Skeletal muscle tissue (tissue), 4 donors: ENCODE results near the gene EIF4G1. TPM values are rescaled to one million over a fixed set of nuclear protein-coding genes. Genes with fewer than 3 reads are reported as not detected.
A peak's percentile ranks its signal among the peaks of the same experiment; 100 is the strongest.

Source experiments
- H3K27ac ChIP-seq: one replicate; pipeline ENCODE4 v1.7.0; 2013; ENCODE audit warnings: mild to moderate bottlenecking, low read depth, low read length, inconsistent platforms
- H3K27me3 ChIP-seq, 3 donors: one replicate each; pipeline ENCODE4 v1.7.0; 2013; ENCODE audit warnings: low read length in 3 of 3; ENCODE audit not compliant: control insufficient read depth in 3 of 3, insufficient read depth in 3 of 3
- H3K36me3 ChIP-seq, 3 donors: one replicate each; pipeline ENCODE4 v1.7.0; 2013; ENCODE audit warnings: low read length in 3 of 3; ENCODE audit not compliant: control insufficient read depth in 3 of 3, insufficient read depth in 3 of 3
- H3K4me1 ChIP-seq, 3 donors: one replicate each; pipeline ENCODE4 v1.7.0; 2013; ENCODE audit warnings: low read length in 3 of 3, mild to moderate bottlenecking in 3 of 3; ENCODE audit not compliant: control insufficient read depth in 3 of 3, insufficient read depth in 3 of 3
- H3K4me3 ChIP-seq, 3 donors: one replicate each; pipeline ENCODE4 v1.7.0; 2013; ENCODE audit warnings: low read length in 3 of 3
- H3K9ac ChIP-seq, 3 donors: one replicate each; pipeline ENCODE4 v1.7.0; 2013; ENCODE audit warnings: low read length in 3 of 3, mild to moderate bottlenecking in 3 of 3, moderate library complexity in 2 of 3, low read depth in 1 of 3
- H3K9me3 ChIP-seq, 3 donors: one replicate each; pipeline ENCODE4 v1.7.0; 2013; ENCODE audit warnings: low read length in 3 of 3; ENCODE audit not compliant: control insufficient read depth in 3 of 3
- total RNA-seq: library from RNA; depleted of rRNA; stranded (reverse); fragments of >200 nt; gene quantifications from one replicate; pipeline ENCODE4 v1.2.3, GENCODE V29; 2014
- donor health status: Osteomylitis.

The EIF4G1 gene
- total RNA-seq, 1 donor from 2014 or later = 162 TPM

DNA sequence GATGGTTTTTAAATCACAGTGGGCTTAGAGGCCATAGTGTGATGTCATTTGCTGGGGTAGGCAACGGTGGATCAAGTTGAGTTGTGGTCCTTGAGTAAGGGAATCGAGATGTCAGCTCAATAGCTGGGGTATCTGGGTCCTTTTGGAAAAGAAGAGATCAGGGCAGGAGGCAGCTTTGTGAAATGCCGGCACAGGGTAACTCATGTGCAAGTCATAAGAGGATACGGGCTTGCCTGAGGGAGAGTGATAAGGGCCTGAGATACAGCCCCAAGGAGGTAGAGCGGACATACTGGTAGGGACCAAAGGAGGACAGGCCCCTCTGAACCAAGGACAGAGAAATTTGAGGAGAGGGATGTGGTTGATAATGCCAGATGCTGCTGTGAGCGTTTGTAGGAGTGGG lies 18.8 kb downstream of the EIF4G1 start:
- H3K36me3 ChIP-seq = peaks cover 59 to 67% (median 64%) of the 10 kb centered on the region in 3 donors
- peaks cover 31 to 52% (median 34%) of the 10 kb centered on the region in 3 donors for H3K4me1 ChIP-seq
- peak overlapping the region; percentile 52 for H3K27ac ChIP-seq
- no peaks in the 10 kb centered on the region for H3K27me3 ChIP-seq
- no peak overlapping the region for H3K4me3 ChIP-seq
- no peak overlapping the region for H3K9ac ChIP-seq
- H3K9me3 ChIP-seq = no peaks in the 10 kb centered on the region

DNA sequence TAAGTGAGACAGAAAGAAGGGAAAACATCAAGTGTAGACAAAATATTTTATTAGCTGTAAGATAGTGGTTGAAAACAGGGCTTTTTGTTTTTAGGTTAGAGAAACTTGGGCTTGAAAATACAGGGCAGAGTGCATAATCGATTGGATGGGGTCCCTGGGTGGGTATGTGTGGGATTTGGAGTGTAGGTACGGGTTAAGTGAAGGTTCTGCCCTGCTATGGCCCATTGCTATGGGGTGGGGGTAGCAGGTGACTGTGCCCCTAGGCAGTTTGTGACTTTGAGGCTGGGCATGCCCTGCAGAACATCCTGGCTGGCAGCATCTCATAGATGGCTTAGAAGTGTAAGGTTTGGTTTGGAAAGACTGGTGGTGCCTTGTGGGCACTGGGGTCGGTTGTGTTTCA lies 19.3 kb downstream of the EIF4G1 start:
- Histone ChIP-seq H3K4me3 (no peak overlapping the region), H3K36me3 (peaks cover 54 to 62% (median 59%) of the 10 kb centered on the region in 3 donors), H3K27me3 (no peaks in the 10 kb centered on the region), H3K27ac (no peak overlapping the region), H3K9ac (no peak overlapping the region), H3K9me3 (no peaks in the 10 kb centered on the region), H3K4me1 (peaks cover 36 to 57% (median 39%) of the 10 kb centered on the region in 3 donors)

DNA sequence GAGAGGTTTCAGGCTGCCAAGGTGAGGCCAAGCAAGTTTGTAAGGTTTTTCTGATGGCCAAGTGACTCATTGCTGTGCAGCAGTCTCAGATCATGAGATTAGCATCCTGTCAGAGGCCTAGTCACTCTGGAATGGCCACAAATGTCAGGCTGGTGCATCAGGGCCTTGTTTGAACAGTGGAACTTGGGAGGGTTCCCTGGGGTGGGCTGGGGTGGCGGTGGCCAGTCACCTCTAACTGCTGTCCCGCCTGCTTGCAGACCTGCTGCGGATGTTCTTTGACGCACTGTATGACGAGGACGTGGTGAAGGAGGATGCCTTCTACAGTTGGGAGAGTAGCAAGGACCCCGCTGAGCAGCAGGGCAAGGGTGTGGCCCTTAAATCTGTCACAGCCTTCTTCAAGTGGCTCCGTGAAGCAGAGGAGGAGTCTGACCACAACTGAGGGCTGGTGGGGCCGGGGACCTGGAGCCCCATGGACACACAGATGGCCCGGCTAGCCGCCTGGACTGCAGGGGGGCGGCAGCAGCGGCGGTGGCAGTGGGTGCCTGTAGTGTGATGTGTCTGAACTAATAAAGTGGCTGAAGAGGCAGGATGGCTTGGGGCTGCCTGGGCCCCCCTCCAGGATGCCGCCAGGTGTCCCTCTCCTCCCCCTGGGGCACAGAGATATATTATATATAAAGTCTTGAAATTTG lies 20.2 kb downstream of the EIF4G1 start:
- H3K27ac ChIP-seq = peak overlapping the region; percentile 95
- H3K9me3 ChIP-seq = no peaks in the 10 kb centered on the region
- H3K27me3 ChIP-seq = no peaks in the 10 kb centered on the region
- H3K4me3 ChIP-seq = no peak overlapping the region
- H3K36me3 ChIP-seq = peaks cover 47 to 54% (median 50%) of the 10 kb centered on the region in 3 donors
- H3K4me1 ChIP-seq = peaks cover 43 to 67% (median 46%) of the 10 kb centered on the region in 3 donors
- no peak overlapping the region for H3K9ac ChIP-seq

DNA sequence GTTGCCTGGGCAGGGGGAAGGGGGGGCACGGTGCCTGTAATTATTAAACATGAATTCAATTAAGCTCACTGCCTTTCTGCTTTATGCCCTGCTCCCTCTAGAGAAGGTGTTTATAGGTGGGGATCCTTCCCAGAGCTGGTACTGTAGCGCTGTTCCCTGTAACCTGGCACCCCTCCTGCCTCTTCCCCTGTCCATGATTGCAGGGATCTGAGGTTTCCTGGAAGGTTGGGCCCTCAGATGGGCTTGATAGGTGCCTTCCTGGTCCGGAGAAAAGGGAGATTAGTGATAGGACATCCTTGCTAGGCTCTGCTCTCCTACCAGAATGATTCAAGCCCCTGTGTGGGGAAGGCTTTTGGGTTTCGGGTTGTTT lies 20.9 kb downstream of the EIF4G1 start:
- peak overlapping the region; percentile 73 to 85 (median 85) for H3K4me3 ChIP-seq
- peaks cover 43 to 69% (median 48%) of the 10 kb centered on the region in 3 donors for H3K4me1 ChIP-seq

DNA sequence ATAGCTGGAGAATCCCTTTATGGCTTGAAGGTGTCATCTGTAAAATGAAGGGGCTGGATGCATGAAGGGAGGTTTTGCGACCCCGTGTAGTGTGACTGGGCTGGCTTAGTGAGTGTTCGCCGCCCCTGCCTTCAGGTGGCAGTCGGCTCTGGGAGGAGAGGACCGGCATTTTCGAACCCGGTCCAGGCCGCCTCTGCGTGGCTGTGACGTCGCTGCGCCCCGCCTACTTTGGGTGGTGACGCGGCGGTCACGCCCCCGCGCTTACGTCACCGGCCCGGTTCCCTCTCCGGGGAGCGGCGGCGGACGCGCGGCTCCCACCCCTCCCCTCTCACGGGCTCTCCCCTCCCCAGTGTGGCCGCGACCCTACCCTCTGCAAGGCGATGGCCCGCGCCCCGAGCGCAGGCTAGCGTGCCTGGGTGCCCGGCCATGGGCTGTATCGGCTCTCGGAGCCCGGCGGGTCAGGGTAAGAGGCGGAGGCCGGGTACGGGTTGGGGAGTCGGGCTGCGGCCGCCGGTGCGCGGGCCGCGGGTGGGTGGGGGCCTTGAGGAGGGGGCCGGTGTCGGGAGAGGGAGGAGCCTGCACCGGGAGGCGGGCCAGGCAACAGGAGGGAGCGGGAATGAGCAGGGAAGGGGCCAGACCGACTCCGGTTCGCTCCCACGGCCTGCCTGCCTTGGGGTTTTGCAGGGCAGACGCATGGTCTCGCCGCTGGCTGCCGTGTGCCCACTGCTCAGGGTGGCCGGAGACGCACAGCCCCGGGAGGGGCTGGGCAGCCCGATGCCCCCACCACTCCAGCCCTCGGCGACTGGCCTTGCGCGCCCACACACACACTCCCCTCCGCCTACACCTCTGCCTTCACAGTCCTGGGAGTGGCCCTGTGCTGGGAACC lies 21.5 kb downstream of the EIF4G1 start:
- H3K9me3 ChIP-seq = no peaks in the 10 kb centered on the region
- H3K36me3 ChIP-seq = peaks cover 38 to 44% (median 41%) of the 10 kb centered on the region in 3 donors
- peak overlapping the region; percentile 73 to 85 (median 85) for H3K4me3 ChIP-seq
- peaks cover 43 to 70% (median 48%) of the 10 kb centered on the region in 3 donors for H3K4me1 ChIP-seq
- H3K27ac ChIP-seq = peak overlapping the region; percentile 95
- peak overlapping the region; percentile 66 to 90 (median 85) for H3K9ac ChIP-seq
- no peaks in the 10 kb centered on the region for H3K27me3 ChIP-seq

More for the DNA sequence above, 20.9 kb downstream of the EIF4G1 start:
- Histone ChIP-seq H3K27me3 (no peaks in the 10 kb centered on the region), H3K27ac (peak overlapping the region; percentile 95), H3K9me3 (no peaks in the 10 kb centered on the region), H3K9ac (peak overlapping the region; percentile 66 to 90 (median 85)), H3K36me3 (peaks cover 43 to 48% (median 43%) of the 10 kb centered on the region in 3 donors)

DNA sequence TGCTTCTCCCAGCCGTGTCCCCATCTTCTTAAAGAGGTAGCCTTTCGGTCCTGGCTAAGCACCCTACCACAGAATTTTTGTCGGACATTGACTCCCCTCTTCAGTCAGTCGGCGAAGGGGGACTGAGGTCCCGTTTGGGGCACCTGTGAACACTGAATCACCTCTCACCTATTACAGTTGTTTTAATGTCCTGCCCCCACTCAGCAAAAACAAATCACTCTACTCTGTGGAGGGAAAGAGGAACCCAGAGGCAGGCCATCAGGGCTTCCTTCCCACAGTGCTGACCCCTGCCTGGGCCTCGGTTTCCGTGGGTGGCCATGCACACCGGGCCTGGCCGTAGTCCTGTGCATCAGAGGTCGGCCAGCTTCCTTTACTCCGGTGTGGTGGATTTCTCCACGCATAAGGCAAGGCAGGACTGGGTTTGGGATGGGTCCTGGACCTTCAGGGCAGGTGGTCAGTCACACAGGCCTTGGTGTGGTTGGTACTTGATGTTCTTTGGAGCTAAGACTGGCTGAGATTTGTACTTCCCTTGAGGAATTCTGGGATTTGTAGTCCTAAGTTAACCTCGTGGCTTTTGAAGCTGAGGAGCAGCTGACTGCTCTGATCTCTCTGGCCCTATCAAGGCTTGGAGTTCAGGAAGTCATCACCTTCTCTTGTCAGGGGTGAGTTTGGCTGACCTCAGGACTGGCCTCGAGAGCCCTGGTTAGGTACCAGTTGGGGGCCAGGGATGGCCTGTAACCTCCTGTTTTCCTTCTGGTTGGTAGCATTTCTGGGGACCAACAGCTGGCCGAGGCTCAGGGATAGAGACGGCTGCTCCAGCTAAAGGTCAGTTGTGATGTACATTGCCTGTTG lies 22.4 kb downstream of the EIF4G1 start:
- peaks cover 43 to 67% (median 47%) of the 10 kb centered on the region in 3 donors for H3K4me1 ChIP-seq
- H3K9ac ChIP-seq = peak overlapping the region; percentile 66 to 90 (median 85)
- H3K27ac ChIP-seq = peak overlapping the region; percentile 95
- H3K36me3 ChIP-seq = peaks cover 38 to 40% (median 38%) of the 10 kb centered on the region in 3 donors
- H3K9me3 ChIP-seq = no peaks in the 10 kb centered on the region
- peak overlapping the region; percentile 73 to 85 (median 85) for H3K4me3 ChIP-seq
- no peaks in the 10 kb centered on the region for H3K27me3 ChIP-seq

DNA sequence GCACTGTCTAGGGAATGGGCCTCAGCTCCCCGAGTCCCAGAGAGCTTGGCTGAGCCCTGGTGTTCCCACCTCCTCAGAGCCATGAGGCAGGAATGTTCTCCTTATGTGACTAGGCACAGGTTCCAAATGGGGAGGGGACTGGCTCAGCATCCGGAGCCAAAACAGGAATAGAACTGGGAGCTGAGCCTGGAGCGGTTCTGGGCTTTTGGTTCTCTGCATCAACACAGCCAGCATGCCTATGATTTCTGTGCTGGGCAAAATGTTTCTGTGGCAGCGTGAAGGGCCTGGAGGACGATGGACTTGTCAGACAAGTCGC lies 23.0 kb downstream of the EIF4G1 start, which contains the start of gene FAM131A:
TSS of gene FAM131A (plus strand) at position 202 of the 316 bp plus-strand sequence. CDS start at position 233, 31 bp downstream.
- peak within 1 kb of the TSS; percentile 66 to 90 (median 85) for H3K9ac ChIP-seq
- peaks cover 36 to 37% (median 37%) of the 10 kb centered on the region in 3 donors for H3K36me3 ChIP-seq
- peaks cover 38 to 61% (median 42%) of the 10 kb centered on the region in 3 donors for H3K4me1 ChIP-seq
- H3K27me3 ChIP-seq = no peaks in the 10 kb centered on the region
- no peaks in the 10 kb centered on the region for H3K9me3 ChIP-seq
- peak within 1 kb of the TSS; percentile 95 for H3K27ac ChIP-seq
- peak within 1 kb of the TSS; percentile 73 to 85 (median 85) for H3K4me3 ChIP-seq

DNA sequence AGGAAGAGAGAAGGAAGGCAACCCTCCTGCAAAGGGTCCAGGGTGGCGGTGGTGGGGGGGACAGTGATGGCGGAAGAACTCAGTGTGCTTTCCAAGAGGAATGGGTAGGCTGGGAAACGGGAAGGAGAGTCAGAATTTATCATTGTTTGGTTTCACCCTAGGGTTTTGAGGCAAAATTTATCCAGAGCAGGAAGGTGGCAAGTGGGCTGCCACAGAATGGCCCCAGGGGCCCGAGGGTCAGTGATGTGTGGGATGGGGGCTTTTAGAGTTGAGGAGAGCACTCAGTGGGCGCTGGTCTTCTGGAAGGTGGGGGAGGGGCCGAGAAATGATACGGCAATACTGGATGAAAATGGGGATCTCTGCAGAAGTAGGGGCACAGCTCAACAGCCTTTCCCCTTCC lies 23.6 kb downstream of the EIF4G1 start:
- Histone ChIP-seq H3K4me3 (peak overlapping the region; percentile 7 to 85 (median 65)), H3K27me3 (no peaks in the 10 kb centered on the region), H3K36me3 (peaks cover 36 to 37% (median 36%) of the 10 kb centered on the region in 3 donors), H3K9ac (peak overlapping the region; percentile 8 to 90 (median 62)), H3K27ac (peak overlapping the region; percentile 95), H3K4me1 (peaks cover 32 to 59% (median 39%) of the 10 kb centered on the region in 3 donors), H3K9me3 (no peaks in the 10 kb centered on the region)

DNA sequence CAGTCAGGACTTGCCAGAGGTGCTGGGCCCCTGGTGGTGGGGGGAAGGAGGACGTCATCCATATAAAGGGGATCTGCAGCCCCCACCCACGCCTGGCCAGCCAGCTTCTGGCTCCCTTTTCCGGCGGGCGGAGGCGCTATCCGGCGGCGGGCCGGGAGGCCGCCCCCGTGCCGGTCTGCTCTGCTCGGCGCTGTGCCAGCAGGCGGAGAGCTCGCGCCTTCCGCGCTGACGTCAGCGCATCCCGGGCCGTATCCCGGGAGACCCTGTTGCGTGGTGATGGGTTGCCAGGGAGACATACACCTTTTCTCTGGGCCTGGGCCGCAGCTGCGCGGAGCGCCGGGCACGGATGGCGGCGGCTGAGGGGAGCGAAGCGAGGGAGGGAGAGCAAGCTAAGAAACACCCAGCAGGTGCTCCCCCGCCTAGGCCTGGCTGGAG lies 24.1 kb downstream of the EIF4G1 start:
- Histone ChIP-seq H3K4me1 (peaks cover 34 to 58% (median 43%) of the 10 kb centered on the region in 3 donors), H3K9ac (peak overlapping the region; percentile 51 to 90 (median 62)), H3K27me3 (no peaks in the 10 kb centered on the region), H3K36me3 (peaks cover 36 to 37% (median 36%) of the 10 kb centered on the region in 3 donors), H3K9me3 (no peaks in the 10 kb centered on the region), H3K4me3 (peak overlapping the region; percentile 2 to 85 (median 65)), H3K27ac (peak overlapping the region; percentile 95)
